ENCODE results near the gene PSRC1. TPM values are rescaled to one million over a fixed set of nuclear protein-coding genes. Genes with fewer than 3 reads are reported as not detected.

PSRC1 gene
- total and polyA plus RNA-seq, 2 donors from 2014 or later, result 3.5 to 4.2 TPM

DNA sequence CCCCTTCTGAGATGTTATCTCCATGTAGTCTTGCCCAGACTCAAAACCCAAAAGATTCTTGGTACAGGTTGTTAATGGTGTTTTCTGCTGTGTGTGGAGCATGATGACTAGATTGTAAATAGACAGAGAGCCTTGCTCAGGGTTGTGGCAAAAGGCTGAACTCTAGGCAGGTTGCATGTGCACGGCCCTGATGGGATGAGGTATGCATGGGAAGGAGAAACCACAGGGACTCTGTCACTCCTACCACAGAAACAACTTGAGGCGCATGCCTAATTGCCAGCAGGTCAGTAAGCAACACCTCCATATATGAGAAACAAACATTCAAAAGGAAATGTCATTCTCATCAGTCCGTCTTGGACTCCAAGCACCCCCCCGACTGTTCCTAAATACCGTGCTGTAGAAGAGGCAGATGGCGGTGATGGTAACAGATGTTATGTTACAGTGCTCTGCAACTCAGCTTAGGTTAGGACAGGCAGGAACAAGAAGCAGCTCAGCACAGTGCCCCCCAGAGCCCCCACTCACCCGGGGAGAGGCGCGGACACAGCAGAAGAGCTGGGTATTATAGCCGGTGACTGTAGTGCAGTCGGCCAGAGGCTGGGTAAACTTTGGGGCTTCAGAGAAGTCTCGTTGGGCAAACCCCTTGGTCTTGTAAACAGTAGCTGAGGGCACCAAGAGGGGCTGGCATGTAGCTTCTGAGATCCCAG, 12.9 kb upstream of the PSRC1 start:
- no peak overlapping the region for H3K4me3 ChIP-seq (ENCODE audit: low read length in 3 of 3)
- TF ChIP-seq, protein P1, sequence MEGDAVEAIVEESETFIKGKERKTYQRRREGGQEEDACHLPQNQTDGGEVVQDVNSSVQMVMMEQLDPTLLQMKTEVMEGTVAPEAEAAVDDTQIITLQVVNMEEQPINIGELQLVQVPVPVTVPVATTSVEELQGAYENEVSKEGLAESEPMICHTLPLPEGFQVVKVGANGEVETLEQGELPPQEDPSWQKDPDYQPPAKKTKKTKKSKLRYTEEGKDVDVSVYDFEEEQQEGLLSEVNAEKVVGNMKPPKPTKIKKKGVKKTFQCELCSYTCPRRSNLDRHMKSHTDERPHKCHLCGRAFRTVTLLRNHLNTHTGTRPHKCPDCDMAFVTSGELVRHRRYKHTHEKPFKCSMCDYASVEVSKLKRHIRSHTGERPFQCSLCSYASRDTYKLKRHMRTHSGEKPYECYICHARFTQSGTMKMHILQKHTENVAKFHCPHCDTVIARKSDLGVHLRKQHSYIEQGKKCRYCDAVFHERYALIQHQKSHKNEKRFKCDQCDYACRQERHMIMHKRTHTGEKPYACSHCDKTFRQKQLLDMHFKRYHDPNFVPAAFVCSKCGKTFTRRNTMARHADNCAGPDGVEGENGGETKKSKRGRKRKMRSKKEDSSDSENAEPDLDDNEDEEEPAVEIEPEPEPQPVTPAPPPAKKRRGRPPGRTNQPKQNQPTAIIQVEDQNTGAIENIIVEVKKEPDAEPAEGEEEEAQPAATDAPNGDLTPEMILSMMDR (IDR thresholded peaks at IDR 0.05; ENCODE audit: borderline replicate concordance, extremely low read depth, insufficient read depth), result no peak
- DNase-seq (no peak), FAIRE-seq (no peak)
- H3K9me3 ChIP-seq (ENCODE audit: control insufficient read depth in 2 of 3, insufficient read depth in 1 of 3, low read length in 3 of 3), result no peaks in the 10 kb centered on the region
- H3K27ac ChIP-seq (ENCODE audit: low read depth in 2 of 2, low read length in 2 of 2), result no peak overlapping the region
- intact Hi-C loops (cut with DNase I), result no loop called here
- H3K4me1 ChIP-seq (ENCODE audit: control insufficient read depth in 2 of 3, insufficient read depth in 2 of 3, low read depth in 1 of 3, low read length in 3 of 3), result peaks cover 0 to 8% (median 0%) of the 10 kb centered on the region in 3 donors
- H3K9ac ChIP-seq (ENCODE audit: low read length in 3 of 3), result no peak overlapping the region
- no peaks in the 10 kb centered on the region for H3K36me3 ChIP-seq (ENCODE audit: control insufficient read depth in 2 of 3, insufficient read depth in 3 of 3, low read length in 3 of 3)
- no peaks in the 10 kb centered on the region for H3K27me3 ChIP-seq (ENCODE audit: control insufficient read depth, insufficient read depth, low read length)

DNA sequence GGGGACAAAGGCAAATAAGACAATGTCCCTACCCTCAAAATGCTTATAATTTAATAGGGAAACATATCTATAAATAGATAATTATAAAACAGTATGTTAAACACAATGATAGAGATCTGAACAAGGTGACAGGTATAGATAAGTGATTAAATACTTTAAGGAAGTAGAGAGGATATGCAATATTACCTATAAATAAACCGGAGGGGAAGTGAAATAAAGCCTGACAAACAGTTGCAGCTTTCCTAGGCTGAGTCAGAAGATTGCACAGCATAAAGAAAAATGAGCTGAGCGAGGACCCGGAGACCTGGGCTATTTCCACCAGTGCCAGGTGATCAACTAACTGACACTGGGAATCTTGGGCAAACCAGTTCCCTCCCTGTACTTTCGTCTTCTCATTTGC, 11.5 kb upstream of the PSRC1 start:
- no peak for FAIRE-seq
- H3K36me3 ChIP-seq (ENCODE audit: control insufficient read depth in 2 of 3, insufficient read depth in 3 of 3, low read length in 3 of 3), result no peaks in the 10 kb centered on the region
- H3K9ac ChIP-seq (ENCODE audit: low read length in 3 of 3), result no peak overlapping the region
- peaks cover 0 to 8% (median 0%) of the 10 kb centered on the region in 3 donors for H3K4me1 ChIP-seq (ENCODE audit: control insufficient read depth in 2 of 3, insufficient read depth in 2 of 3, low read depth in 1 of 3, low read length in 3 of 3)
- no peak overlapping the region for H3K27ac ChIP-seq (ENCODE audit: low read depth in 2 of 2, low read length in 2 of 2)
- H3K27me3 ChIP-seq (ENCODE audit: control insufficient read depth, insufficient read depth, low read length), result no peaks in the 10 kb centered on the region
- no peak overlapping the region for H3K4me3 ChIP-seq (ENCODE audit: low read length in 3 of 3)
- no peak for DNase-seq
- no peaks in the 10 kb centered on the region for H3K9me3 ChIP-seq (ENCODE audit: control insufficient read depth in 2 of 3, insufficient read depth in 1 of 3, low read length in 3 of 3)
- intact Hi-C loops (cut with DNase I), result no loop called here
- TF ChIP-seq, protein P1 (IDR thresholded peaks at IDR 0.05; ENCODE audit: borderline replicate concordance, extremely low read depth, insufficient read depth), result no peak

DNA sequence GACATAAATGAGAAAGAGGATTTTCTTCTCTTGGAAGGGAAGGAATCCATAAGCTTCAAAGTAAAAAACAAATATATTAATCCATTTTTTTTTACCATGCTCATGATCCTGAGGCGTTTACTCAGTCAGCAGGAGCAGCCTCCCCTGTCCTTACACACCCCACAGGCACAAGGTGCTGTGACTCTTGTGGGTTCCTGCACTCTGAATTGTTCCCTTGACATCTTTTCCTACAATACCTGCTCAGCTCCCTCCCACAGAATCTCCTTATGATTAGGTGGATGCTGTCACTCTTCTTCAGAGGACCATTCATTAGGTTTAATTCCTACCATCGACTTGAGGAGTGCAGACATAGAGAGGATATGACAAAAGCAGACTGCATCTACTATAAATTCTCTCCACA, 10.1 kb upstream of the PSRC1 start:
- no peaks in the 10 kb centered on the region for H3K9me3 ChIP-seq (ENCODE audit: control insufficient read depth in 2 of 3, insufficient read depth in 1 of 3, low read length in 3 of 3)
- DNase-seq (no peak), FAIRE-seq (no peak)
- TF ChIP-seq, protein P1 (IDR thresholded peaks at IDR 0.05; ENCODE audit: borderline replicate concordance, extremely low read depth, insufficient read depth), result no peak
- no peaks in the 10 kb centered on the region for H3K4me1 ChIP-seq (ENCODE audit: control insufficient read depth in 2 of 3, insufficient read depth in 2 of 3, low read depth in 1 of 3, low read length in 3 of 3)
- intact Hi-C loops (cut with DNase I), result no loop called here
- no peak overlapping the region for H3K9ac ChIP-seq (ENCODE audit: low read length in 3 of 3)
- H3K27me3 ChIP-seq (ENCODE audit: control insufficient read depth, insufficient read depth, low read length), result no peaks in the 10 kb centered on the region
- H3K4me3 ChIP-seq (ENCODE audit: low read length in 3 of 3), result no peak overlapping the region
- H3K27ac ChIP-seq (ENCODE audit: low read depth in 2 of 2, low read length in 2 of 2), result no peak overlapping the region
- H3K36me3 ChIP-seq (ENCODE audit: control insufficient read depth in 2 of 3, insufficient read depth in 3 of 3, low read length in 3 of 3), result no peaks in the 10 kb centered on the region

DNA sequence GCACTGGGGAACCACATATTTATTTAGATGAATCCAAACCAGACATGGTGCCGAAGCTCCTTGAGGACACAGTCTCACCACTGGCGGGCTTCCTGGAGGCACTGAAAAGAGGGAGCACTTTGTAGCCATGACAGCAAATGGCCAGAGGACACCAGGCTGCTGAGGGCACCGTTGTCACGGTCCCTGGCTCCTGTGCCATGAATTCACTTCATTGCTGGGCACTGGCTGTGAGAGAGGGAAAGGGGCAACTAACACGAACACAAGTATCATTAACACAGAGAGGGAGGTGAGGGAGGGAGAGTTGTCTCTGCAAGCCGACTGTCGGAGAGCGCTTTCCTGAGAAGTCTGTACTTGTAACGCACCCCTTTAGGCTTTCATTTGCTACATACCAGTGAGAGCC, 9.4 kb upstream of the PSRC1 start:
- Histone ChIP-seq H3K4me3 (ENCODE audit: low read length in 3 of 3) (no peak overlapping the region), H3K9me3 (ENCODE audit: control insufficient read depth in 2 of 3, insufficient read depth in 1 of 3, low read length in 3 of 3) (no peaks in the 10 kb centered on the region), H3K4me1 (ENCODE audit: control insufficient read depth in 2 of 3, insufficient read depth in 2 of 3, low read depth in 1 of 3, low read length in 3 of 3) (no peaks in the 10 kb centered on the region), H3K36me3 (ENCODE audit: control insufficient read depth in 2 of 3, insufficient read depth in 3 of 3, low read length in 3 of 3) (no peaks in the 10 kb centered on the region), H3K9ac (ENCODE audit: low read length in 3 of 3) (no peak overlapping the region), H3K27ac (ENCODE audit: low read depth in 2 of 2, low read length in 2 of 2) (no peak overlapping the region), H3K27me3 (ENCODE audit: control insufficient read depth, insufficient read depth, low read length) (no peaks in the 10 kb centered on the region)
- TF ChIP-seq, protein P1 (IDR thresholded peaks at IDR 0.05; ENCODE audit: borderline replicate concordance, extremely low read depth, insufficient read depth), result no peak
- intact Hi-C loops (cut with DNase I), result no loop called here
- DNase-seq, result no peak
- FAIRE-seq, result no peak
